MV-4-11 (cell line): Measurements from ENCODE around the gene STX4.
A peak's percentile ranks its signal among the peaks of the same experiment; 100 is the strongest.

Source experiments
- DNase-seq: peaks from one replicate; lab custom pipeline; 2025; lab: John Stamatoyannopoulos, UW

Gene STX4

DNA sequence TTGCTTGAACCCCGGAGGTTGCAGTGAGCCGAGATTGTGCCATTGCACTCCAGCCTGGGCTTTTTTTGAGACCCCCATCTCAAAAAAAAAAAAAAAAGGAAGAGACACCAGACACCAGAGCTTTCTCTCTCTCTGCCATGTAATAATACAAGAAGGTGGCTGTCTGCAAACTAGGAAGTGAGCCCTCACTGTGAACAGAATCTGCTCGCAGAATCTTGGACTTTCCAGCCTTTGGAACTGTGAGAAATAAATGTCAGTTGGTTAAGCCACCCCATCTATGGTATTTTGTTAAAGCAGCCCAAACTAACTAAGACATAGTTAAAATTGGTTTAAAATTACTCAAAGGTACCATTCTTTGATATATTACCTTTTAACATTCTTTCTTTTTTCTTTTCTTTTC is 12.8 kb upstream of the STX4 start:
- no peak for DNase-seq

DNA sequence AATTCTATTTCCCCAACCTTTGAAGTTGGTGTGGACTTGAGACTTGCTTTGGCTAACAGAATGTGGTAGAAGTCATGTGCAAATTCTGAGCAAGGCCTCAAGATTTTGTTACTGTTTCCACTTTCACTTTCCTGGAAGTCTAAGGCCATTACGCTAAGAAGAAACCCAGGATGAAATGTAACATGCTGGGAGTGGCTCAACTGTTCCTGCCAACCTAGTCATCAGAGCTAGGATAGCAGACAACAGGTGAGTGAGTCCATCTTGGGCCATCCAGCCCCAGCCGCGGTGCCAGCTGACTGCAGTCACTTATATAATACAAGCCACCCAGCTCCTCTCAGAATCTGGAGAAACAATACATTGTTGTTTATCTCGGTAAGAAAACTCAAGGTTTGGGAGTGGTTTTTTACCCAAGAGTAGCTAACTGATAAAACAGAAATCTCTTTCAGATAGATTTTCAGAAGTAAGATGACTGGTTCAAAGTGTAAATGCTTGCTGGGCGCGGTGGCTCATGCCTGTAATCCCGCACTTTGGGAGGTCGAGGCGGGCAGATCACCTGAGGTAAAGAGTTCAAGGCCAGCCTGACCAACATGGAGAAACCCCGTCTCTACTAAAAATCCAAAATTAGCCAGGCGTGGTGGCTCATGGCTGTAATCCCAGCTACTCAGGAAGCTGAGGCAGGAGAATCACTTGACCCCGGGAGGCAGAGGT is 10.7 kb upstream of the STX4 start:
- DNase-seq, result no peak

DNA sequence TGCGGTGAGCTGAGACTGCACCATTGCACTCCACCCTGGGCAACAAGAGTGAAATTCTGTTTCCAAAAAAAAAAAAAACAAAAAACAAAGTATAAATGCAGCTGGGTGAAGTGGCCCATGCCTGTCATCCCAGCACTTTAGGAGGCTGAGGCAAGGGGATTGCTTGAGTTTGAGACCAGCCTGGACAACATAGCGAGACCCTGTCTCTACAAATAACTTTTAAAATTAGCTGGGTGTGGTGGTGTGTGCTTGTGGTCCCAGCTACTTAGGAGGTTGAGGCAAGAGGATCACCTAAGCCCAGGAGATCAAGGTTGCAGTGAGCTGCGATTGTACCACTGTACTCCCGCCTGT is 10.1 kb upstream of the STX4 start:
- DNase-seq, result no peak

DNA sequence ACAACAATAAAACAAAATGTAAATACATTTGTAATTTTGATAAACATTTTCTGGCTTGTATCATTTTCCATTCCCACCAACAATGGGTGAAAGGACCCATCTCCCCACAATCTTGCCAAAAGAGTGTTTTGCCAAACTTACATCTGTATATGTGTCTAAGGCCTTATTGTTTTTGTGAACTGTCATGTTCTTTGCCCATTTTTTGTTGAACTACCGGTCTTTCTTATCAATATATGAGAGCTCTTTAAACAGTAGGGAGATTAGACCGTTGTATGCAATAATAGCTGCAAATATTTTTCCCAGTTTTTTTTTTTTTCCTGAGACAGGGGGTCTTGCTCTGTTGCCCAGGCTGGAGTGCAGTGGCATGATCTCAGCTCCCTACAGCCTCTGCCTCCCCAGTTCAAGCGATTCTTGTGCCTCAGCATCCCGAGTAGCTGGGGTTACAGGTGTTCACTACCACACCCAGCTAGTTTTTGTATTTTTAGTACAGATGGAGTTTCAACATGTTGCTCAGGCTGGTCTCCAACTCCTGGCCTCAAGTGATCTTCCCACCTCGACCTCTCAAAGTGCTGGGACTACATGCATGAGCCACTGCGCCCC is 9.6 kb upstream of the STX4 start:
- no peak for DNase-seq

DNA sequence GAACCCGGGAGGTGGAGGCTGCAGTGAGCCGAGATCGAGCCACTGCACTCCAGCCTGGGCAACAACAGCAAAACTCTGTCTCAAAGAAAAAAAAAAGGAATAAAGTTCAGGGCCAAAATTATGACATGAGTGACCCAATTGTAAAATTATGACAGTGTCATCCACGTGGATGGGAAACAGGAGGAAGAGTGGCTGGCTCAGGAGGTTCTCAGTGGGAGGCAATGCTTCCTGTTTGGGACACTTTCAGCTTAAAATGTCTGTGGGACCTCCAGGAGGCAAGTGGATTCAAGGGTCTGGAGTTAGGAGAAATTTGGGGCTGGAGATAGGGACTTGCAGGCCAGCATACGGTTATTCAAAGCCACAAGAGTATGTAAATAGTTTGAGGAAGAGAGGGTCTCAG is 8.0 kb upstream of the STX4 start:
- DNase-seq, result peak; percentile 25

DNA sequence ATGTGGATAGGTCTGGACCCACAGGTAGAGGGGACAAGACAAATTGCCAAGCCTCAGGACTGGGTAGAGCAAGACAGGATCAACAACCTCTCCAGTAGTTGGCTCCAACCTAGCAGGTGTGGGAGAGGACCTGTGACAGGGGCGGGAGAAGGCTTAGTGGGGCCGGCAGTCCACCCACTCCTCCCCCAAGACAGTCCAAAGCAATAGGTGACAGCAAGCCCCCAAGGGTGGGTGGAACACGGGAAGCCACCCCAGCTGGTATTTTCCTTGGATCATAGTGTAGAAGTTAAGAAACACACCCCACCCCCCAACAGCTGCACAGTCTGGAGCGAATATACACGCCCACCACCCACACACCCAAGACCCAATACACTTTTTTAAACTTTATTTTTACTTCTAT is 4.1 kb upstream of the STX4 start:
- DNase-seq, result no peak

DNA sequence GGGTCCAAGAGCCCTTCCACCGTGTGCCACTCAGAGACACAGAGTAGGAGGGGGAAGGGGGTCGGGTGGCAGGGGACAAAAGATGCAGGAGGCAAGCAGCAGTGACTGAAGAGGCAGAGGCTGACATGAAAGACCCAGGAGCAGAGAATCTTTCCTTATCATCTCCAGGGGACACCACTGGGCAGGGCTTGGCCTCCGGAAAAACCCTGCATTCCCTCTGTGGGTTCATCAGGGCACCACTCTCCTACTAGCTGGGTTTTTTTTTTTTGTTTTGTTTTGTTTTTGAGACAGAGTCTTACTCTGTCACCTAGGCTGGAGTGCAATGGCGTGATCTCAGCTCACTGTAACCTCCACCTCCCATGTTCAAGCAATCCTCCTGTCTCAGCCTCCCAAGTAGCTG is 2.1 kb upstream of the STX4 start:
- no peak for DNase-seq

DNA sequence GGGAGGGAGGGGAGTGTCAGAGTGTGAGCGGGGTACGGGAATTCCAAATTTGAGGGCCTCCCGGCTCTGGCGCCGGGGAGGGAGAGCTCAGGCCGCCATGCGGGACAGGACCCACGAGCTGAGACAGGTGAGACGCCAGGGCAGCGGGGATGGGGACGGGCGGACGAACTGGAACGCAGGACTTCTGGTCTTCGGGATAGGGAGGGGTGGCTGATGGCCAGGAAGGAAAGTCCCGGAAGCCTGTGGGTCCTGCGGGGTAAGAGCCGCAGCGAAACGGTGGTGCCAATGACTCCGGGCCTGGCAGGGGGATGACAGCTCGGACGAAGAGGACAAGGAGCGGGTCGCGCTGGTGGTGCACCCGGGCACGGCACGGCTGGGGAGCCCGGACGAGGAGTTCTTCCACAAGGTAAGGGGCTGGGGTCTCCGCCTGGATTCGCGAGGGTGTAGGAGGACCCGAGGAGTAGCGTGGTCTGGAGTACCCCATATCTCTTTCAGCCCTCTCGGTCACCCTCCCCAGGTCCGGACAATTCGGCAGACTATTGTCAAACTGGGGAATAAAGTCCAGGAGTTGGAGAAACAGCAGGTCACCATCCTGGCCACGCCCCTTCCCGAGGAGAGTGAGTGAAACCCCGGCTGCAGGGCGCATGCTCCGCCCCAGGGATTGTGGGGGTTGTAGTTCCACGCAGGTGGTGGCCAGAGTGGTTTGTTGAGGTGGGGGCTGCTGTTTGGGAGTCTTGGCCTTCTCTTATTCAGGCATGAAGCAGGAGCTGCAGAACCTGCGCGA is 543 bp downstream of the STX4 start:
- DNase-seq, result peak; percentile 76

DNA sequence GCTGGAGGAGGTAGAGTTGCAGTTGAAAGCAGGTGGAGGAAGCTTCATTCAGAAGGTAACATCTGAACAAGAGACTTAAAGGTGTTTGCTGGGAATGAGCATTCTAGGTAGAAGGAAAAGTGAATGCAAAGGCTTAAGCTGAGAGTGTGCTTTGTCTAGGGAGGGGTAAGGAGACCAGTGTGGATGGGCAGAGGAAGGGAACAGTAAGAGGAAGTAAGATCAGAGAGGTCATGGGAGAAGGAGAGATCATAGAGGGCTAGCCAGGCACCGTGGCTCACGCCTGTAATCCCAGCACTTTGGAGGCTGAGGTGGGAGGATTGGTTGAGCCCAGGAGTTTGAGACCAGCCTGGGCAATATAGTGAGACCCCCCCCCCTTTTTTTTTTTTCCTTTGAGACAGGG is 3.3 kb downstream of the STX4 start:
- peak; percentile 63 for DNase-seq

DNA sequence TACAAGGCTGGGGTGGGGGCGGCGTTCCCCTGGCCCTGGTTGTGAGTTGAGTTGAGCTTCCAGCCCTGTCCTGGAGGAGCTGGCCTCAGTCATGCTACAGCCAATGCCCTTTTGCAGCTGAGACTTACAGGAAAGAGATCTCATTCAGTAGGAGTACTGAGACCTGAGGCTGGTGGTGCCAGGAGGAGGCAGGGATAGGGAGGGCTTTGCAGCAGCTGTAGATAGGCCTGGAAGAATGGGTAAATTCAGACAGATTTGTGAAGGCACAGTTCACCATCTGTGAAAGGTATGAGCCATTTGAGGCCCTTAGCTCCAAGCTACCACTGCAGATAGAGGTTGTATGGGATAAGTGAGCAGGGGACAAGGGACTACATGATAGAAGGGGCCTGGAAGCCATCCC is 5.6 kb downstream of the STX4 start:
- DNase-seq, result no peak

DNA sequence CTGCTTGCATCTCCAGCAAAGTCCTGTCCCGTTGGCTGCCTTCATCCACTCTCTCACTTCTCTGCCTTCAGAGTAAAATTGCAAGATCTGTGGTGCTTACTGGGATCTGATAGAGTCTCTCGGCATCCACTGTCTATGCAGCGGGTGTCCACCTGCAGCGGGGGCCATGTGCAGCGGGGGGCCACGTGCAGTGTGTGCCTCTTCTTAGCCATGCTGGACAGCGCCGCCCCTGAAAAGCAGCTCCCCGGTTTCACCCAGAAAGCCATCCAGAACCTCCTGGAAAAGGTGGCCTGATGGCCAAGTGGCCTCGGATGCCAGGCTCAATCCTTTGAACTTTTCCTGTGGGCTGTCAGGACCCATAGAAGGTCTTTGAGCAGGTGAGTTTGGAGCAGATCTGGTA is 9.5 kb downstream of the STX4 start:
- DNase-seq, result no peak

DNA sequence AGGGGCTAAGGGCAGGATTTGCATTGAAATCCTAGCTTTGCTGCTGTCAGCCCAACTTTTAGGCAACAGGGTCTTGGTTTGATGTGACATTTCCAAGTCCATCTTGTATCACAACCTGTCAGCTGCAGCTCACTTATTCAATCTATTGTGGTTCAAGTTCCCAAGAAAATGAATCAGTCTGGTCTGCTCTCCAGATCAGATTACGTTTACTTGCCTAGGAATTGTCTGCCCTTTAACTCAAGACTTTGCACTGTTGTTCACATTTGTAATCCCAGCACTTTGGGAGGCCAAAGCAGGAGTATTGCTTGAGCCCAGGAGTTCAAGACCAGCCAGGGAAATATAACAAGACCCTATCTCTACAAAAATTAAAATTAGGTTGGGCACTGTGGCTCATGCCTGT is 10.0 kb downstream of the STX4 start:
- DNase-seq, result no peak

DNA sequence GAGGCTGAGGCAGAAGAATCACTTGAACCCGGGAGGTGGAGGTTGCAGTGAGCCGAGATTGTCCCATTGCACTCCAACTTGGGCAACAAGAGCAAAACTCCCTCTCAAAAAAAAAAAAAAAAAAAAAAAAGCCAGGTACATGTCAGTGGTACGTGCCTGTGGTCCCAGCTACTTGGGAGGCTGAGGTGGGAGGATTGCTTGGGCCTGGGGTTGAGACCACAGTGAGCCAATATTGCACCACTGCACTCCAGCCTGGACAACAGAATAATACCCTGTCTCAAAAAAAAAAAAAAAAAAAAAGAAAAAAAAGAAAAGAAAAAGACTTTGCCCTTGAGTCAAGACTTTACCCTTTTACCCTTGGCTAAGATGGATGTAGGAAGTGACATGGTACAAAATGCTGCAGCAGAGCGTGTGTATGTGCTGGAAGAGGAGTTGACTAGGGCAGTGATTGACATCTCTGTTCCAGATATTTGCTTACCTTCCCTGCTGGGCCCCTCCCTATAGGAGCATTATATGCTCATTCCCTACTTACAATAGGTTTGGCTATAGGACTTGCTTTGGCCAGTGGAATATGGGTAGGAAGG is 10.6 kb downstream of the STX4 start:
- no peak for DNase-seq

DNA sequence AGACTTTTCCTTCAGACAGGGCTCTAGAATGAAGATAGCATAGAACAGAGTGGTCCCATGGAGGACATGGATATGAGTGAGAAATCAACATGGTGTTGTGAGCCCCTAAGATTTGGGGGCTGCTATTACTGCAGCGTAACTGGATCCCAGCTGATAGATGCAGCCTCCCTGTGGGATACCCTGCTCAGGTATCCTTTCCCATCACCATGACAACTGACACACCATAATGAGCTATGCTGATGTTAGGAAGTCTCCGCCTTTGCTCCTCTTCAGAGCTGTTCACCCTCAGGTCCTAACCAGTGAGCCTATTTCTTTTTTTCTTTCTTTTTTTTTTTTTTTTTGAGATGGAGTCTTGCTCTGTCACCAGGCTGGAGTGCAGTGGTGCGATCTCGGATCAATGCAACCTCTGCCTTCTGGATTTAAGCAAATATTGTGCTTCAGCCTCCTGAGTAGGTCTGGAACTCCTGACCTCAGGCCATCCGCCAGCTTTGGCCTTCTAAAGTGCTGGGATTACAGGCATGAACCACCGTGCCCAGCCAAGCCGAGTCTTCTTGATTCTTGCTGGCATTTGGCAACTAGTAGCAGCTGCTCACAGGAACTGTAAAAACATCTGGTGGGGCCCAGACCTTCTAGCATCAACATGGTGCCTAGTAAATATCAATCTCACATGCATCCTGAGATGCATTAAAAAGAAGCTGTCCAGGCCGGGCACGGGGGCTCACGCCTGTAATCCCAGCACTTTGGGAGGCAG is 17.1 kb downstream of the STX4 start:
- DNase-seq, result peak; percentile 49

DNA sequence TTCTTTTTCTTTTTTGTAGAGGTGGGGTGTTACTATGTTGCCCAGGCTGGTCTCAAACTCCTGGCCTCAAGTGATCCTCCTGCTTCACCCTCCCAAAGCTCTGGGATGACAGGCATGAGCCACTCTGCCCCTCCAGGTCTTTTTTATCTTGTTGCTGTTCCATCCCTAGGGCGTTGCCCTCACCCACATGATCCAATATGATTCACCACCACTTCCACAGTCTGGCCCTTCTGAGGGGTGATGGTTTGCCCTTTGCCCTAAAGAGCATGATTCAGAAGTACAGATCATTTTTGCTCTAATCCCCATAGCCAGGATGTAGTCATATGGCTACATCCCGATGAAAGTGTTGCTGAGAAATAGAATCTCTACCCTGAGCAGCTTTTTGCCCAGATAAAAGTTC is 18.8 kb downstream of the STX4 start:
- peak; percentile 83 for DNase-seq

DNA sequence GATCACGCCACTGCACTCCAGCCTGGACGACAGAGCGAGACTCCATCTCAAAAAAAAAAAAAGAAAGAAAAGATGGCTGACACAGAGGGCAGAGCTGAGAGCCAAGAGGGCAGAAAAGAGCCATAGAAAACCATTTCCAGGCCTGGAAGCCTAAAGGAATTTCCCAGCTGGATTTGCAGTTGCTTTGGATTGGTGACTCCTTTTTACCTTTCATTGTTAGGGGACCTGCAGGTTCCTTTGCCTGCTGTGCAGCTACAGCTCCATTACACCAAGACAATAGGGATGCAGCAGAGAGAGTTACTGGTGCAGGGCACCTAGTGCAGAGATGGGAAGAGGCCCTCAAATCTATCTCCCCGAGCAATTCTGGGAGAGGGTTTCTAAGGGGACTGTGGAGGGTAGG is 22.3 kb downstream of the STX4 start:
- no peak for DNase-seq

DNA sequence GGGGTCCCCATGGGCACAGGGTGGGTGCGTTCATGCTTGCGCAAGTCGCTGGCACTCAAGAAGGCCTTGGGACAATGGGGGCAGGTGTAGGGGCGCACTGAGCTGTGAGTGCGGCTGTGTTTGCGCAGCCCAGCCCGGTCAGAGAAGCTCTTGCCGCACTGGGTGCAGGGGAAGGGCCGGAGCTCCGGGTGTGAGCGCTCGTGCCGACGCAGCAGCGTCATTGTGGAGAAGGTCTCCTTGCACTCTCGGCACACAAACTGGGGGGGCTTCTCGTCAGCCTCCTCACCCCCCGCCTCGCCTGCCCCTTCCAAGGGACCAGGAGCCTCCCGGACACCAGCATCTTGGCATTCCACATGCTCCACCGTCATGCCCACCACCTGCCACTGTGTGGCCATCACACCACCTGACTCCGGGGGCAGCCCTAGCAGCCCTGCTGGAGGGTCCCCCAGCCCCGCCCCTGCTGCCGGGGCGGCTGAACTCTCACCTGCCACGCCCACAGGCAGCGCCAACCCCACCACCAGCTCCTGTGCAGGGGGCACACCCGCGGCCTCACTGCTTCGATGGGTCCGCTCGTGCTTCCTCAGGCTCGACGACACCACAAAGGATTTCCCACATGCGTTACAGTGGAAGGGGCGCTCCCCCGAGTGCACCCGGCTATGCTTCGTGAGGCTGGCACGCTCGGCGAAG is 27.9 kb downstream of the STX4 start:
- DNase-seq, result no peak

DNA sequence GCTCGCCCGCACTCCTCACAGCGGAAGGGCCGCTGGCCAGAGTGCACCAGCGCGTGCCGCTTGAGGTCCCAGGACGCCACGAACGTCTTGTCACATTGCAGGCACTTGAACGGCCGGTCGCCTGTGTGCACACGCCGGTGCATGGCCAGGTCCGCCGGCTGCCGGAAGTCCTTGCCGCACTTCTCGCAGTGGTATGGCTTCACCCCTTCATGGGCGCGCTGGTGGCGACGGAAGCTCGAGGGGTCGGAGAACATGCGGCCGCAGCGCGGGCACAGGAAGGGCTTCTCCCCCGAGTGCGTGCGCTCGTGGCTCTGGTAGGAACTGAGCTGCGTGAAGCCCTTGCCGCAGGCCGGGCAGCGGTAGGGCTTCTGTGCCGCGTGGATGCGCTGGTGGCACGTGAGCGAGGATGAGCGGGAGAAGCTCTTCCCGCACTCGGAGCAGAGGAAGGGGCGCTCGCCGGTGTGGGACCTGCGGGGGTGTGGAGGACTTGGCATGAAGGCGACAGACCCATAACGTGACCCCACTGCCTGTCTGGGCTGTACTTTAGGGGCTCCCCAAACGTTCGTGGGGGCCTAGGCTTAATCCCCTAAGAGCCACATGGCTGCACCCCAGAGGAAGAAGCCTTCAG is 28.6 kb downstream of the STX4 start:
- DNase-seq, result no peak

DNA sequence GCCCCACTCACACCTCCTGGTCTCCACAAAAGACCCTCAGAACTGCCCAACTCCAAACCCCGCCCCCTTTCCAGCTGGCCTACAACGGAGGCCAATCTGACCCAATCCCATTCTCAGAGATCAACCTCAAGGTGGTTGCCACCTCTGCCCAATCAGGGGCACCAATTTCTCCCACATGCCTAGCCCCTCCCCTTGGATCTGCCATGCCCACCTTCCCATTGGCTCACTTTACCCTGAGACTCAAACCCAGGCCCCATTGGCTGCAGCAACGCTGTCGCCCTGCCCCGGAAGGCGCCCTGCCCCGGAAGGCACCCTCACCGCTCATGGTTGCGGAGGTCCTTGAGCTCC is 30.1 kb downstream of the STX4 start:
- DNase-seq, result no peak

DNA sequence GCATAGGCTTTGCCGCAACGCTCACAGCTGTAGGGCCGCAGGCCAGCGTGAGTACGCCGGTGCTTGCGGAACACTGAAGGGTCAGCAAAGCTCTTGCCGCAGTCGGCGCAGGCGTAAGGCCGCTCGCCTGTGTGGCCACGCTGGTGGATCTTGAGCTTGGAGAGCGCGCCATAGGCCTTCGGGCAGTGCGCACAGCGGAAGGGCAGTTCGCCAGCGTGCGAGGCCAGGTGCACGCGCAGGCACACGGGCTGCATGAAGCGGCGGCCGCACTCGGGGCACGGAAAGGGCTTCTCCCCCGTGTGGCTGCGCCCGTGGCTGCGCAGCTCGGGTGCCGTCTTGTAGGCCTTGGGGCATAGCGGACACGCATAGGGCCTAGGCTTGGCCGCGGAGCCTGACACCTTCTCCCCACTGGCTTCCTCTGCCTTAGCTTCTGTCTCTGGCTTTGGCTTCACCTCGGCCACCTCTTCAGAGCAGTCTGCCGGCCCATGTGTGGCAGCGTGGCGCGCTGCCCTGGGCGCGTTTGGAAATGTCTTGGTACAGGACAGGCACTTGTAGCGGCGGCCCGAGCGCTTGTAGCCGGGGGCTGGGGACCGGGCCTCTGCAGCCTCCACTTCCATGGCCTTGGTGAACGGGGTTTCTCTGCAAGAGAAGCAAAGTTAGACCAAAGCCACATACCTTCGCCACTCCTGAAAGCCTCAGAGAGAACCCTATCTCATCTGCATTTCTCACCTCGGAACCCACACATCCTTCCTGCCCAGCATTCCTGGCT is 30.7 kb downstream of the STX4 start:
- no peak for DNase-seq
